ENCODE results near the gene PAFAH1B2.
A peak's percentile ranks its signal among the peaks of the same experiment; 100 is the strongest.
"Not testable (repeated sequence)": the region's sequence is repeated elsewhere in the genome, so short reads cannot be mapped to it uniquely, and the experiment has no call there.

PAFAH1B2 gene

GRCh38 chr11:117180020-117180419 lies 35.9 kb downstream of the PAFAH1B2 start:
- Histone ChIP-seq H3K4me1 (ENCODE audit: control insufficient read depth, insufficient read depth, low read length) (peaks cover 52% of the 10 kb centered on the region), H3K9me3 (ENCODE audit: control insufficient read depth, low read length) (no peaks in the 10 kb centered on the region), H3K27me3 (ENCODE audit: control insufficient read depth, insufficient read depth, low read length) (no peaks in the 10 kb centered on the region), H3K36me3 (ENCODE audit: control insufficient read depth, insufficient read depth, low read length) (no peaks in the 10 kb centered on the region), H3K9ac (ENCODE audit: low read length) (peak overlapping the region; percentile 90), H3K4me3 (ENCODE audit: low read length) (peak overlapping the region; percentile 52)

GRCh38 chr11:117180661-117181585 lies 36.8 kb downstream of the PAFAH1B2 start:
- Histone ChIP-seq H3K27me3 (ENCODE audit: control insufficient read depth, insufficient read depth, low read length) (no peaks in the 10 kb centered on the region), H3K4me1 (ENCODE audit: control insufficient read depth, insufficient read depth, low read length) (peaks cover 61% of the 10 kb centered on the region), H3K4me3 (ENCODE audit: low read length) (no peak overlapping the region), H3K9me3 (ENCODE audit: control insufficient read depth, low read length) (no peaks in the 10 kb centered on the region), H3K9ac (ENCODE audit: low read length) (peak overlapping the region; percentile 90), H3K36me3 (ENCODE audit: control insufficient read depth, insufficient read depth, low read length) (peaks cover 2% of the 10 kb centered on the region)

- no peak overlapping the region for H3K4me3 ChIP-seq (ENCODE audit: low read length)
- H3K9me3 ChIP-seq (ENCODE audit: control insufficient read depth, low read length) = no peaks in the 10 kb centered on the region
- peaks cover 70% of the 10 kb centered on the region for H3K4me1 ChIP-seq (ENCODE audit: control insufficient read depth, insufficient read depth, low read length)
- peak overlapping the region; percentile 22 for H3K9ac ChIP-seq (ENCODE audit: low read length)
- H3K36me3 ChIP-seq (ENCODE audit: control insufficient read depth, insufficient read depth, low read length) = peaks cover 7% of the 10 kb centered on the region
- no peaks in the 10 kb centered on the region for H3K27me3 ChIP-seq (ENCODE audit: control insufficient read depth, insufficient read depth, low read length)
Observed at GRCh38 chr11:117181586-117182550, 37.8 kb downstream of the PAFAH1B2 start.

- H3K4me1 ChIP-seq (ENCODE audit: control insufficient read depth, insufficient read depth, low read length) = peaks cover 74% of the 10 kb centered on the region
- H3K4me3 ChIP-seq (ENCODE audit: low read length) = no peak overlapping the region
- H3K9ac ChIP-seq (ENCODE audit: low read length) = no peak overlapping the region
- no peaks in the 10 kb centered on the region for H3K9me3 ChIP-seq (ENCODE audit: control insufficient read depth, low read length)
- H3K36me3 ChIP-seq (ENCODE audit: control insufficient read depth, insufficient read depth, low read length) = peaks cover 13% of the 10 kb centered on the region
- H3K27me3 ChIP-seq (ENCODE audit: control insufficient read depth, insufficient read depth, low read length) = no peaks in the 10 kb centered on the region
Observed at GRCh38 chr11:117182551-117182935, 38.5 kb downstream of the PAFAH1B2 start.

GRCh38 chr11:117183178-117183577 lies 39.1 kb downstream of the PAFAH1B2 start:
- H3K9ac ChIP-seq (ENCODE audit: low read length); H3K9me3 ChIP-seq (ENCODE audit: control insufficient read depth, low read length); H3K27me3 ChIP-seq (ENCODE audit: control insufficient read depth, insufficient read depth, low read length); H3K4me3 ChIP-seq (ENCODE audit: low read length): not testable (repeated sequence)
- Histone ChIP-seq H3K4me1 (ENCODE audit: control insufficient read depth, insufficient read depth, low read length) (peaks cover 75% of the 10 kb centered on the region), H3K36me3 (ENCODE audit: control insufficient read depth, insufficient read depth, low read length) (peaks cover 15% of the 10 kb centered on the region)

- H3K4me3 ChIP-seq (ENCODE audit: low read length) = no peak overlapping the region
- no peaks in the 10 kb centered on the region for H3K27me3 ChIP-seq (ENCODE audit: control insufficient read depth, insufficient read depth, low read length)
- H3K4me1 ChIP-seq (ENCODE audit: control insufficient read depth, insufficient read depth, low read length) = peaks cover 77% of the 10 kb centered on the region
- no peak overlapping the region for H3K9ac ChIP-seq (ENCODE audit: low read length)
- H3K36me3 ChIP-seq (ENCODE audit: control insufficient read depth, insufficient read depth, low read length) = peaks cover 15% of the 10 kb centered on the region
- H3K9me3 ChIP-seq (ENCODE audit: control insufficient read depth, low read length) = no peaks in the 10 kb centered on the region
Observed at GRCh38 chr11:117183724-117184349, 39.8 kb downstream of the PAFAH1B2 start.

- Histone ChIP-seq H3K27me3 (ENCODE audit: control insufficient read depth, insufficient read depth, low read length) (no peaks in the 10 kb centered on the region), H3K4me1 (ENCODE audit: control insufficient read depth, insufficient read depth, low read length) (peaks cover 80% of the 10 kb centered on the region), H3K4me3 (ENCODE audit: low read length) (no peak overlapping the region), H3K9me3 (ENCODE audit: control insufficient read depth, low read length) (no peaks in the 10 kb centered on the region), H3K9ac (ENCODE audit: low read length) (peak overlapping the region; percentile 1), H3K36me3 (ENCODE audit: control insufficient read depth, insufficient read depth, low read length) (peaks cover 29% of the 10 kb centered on the region)
Observed at GRCh38 chr11:117185736-117186430, 41.8 kb downstream of the PAFAH1B2 start.

- Histone ChIP-seq H3K9ac (ENCODE audit: low read length) (peak overlapping the region; percentile 1), H3K4me3 (ENCODE audit: low read length) (no peak overlapping the region), H3K36me3 (ENCODE audit: control insufficient read depth, insufficient read depth, low read length) (peaks cover 29% of the 10 kb centered on the region), H3K4me1 (ENCODE audit: control insufficient read depth, insufficient read depth, low read length) (peaks cover 74% of the 10 kb centered on the region), H3K27me3 (ENCODE audit: control insufficient read depth, insufficient read depth, low read length) (no peaks in the 10 kb centered on the region), H3K9me3 (ENCODE audit: control insufficient read depth, low read length) (no peaks in the 10 kb centered on the region)
Observed at GRCh38 chr11:117186431-117186761, 42.3 kb downstream of the PAFAH1B2 start.

- peaks cover 68% of the 10 kb centered on the region for H3K4me1 ChIP-seq (ENCODE audit: control insufficient read depth, insufficient read depth, low read length)
- H3K27me3 ChIP-seq (ENCODE audit: control insufficient read depth, insufficient read depth, low read length) = no peaks in the 10 kb centered on the region
- peaks cover 29% of the 10 kb centered on the region for H3K36me3 ChIP-seq (ENCODE audit: control insufficient read depth, insufficient read depth, low read length)
- H3K4me3 ChIP-seq (ENCODE audit: low read length) = no peak overlapping the region
- H3K9ac ChIP-seq (ENCODE audit: low read length) = peak overlapping the region; percentile 48
- no peaks in the 10 kb centered on the region for H3K9me3 ChIP-seq (ENCODE audit: control insufficient read depth, low read length)
Observed at GRCh38 chr11:117187007-117187406, 42.9 kb downstream of the PAFAH1B2 start.

- no peaks in the 10 kb centered on the region for H3K27me3 ChIP-seq (ENCODE audit: control insufficient read depth, insufficient read depth, low read length)
- H3K9ac ChIP-seq (ENCODE audit: low read length) = no peak overlapping the region
- peaks cover 29% of the 10 kb centered on the region for H3K36me3 ChIP-seq (ENCODE audit: control insufficient read depth, insufficient read depth, low read length)
- no peak overlapping the region for H3K4me3 ChIP-seq (ENCODE audit: low read length)
- H3K4me1 ChIP-seq (ENCODE audit: control insufficient read depth, insufficient read depth, low read length) = peaks cover 64% of the 10 kb centered on the region
- no peaks in the 10 kb centered on the region for H3K9me3 ChIP-seq (ENCODE audit: control insufficient read depth, low read length)
Observed at GRCh38 chr11:117187428-117187798, 43.3 kb downstream of the PAFAH1B2 start.

- no peaks in the 10 kb centered on the region for H3K9me3 ChIP-seq (ENCODE audit: control insufficient read depth, low read length)
- H3K4me3 ChIP-seq (ENCODE audit: low read length) = no peak overlapping the region
- peaks cover 34% of the 10 kb centered on the region for H3K36me3 ChIP-seq (ENCODE audit: control insufficient read depth, insufficient read depth, low read length)
- no peaks in the 10 kb centered on the region for H3K27me3 ChIP-seq (ENCODE audit: control insufficient read depth, insufficient read depth, low read length)
- H3K4me1 ChIP-seq (ENCODE audit: control insufficient read depth, insufficient read depth, low read length) = peaks cover 65% of the 10 kb centered on the region
- H3K9ac ChIP-seq (ENCODE audit: low read length) = peak overlapping the region; percentile 4
Observed at GRCh38 chr11:117187799-117188481, 43.9 kb downstream of the PAFAH1B2 start.

All from mucosa of stomach (tissue), 1 donor.